ENCODE results near the gene TMUB2. TPM values are rescaled to one million over a fixed set of nuclear protein-coding genes. Genes with fewer than 3 reads are reported as not detected.

Gene TMUB2
- total RNA-seq, result 27.5 and 31.3 TPM in 2 replicates

DNA sequence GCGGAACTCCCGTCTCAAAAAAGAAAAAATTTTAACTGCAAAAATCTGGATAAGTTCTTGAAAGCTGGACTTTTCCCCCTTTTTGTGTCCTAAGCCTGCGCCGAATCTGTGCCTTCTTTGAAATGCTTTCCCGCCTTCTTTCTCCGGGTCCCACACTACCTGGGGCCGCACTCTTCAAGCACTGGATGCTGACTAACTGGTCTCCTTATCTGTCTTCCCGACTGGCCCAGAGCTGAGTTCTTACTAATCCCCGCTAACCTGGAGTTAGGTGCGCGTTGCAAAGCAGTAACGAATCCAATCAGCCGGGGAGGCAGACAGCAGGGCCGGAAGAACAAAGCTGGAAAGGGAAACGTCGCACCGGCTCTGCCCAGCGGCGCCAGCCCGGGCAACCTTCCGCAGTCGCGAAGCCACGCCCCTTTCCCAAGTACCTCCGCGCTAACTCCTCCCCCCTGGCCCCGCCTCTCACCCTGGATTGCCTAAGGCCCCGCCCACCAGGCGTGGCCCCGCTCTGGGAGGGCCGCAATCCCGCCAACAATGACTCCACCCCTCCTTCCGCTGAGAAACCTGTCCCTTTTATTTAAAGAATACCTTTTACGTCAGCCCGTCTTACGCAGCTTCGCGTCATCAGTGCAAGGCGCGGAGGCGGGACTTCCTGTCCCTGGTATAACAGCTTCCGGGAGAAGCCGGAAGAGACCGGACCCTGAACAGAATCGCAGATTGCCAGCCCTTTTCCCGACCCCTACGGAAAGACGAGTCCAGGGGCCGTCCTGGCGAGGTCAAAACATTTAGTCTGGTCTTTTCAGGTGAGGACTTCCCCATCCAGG, at the start of gene TMUB2:
Gene TMUB2, plus strand, starts transcription at position 666 of the 824 bp plus-strand sequence. CDS start 737 bp downstream, outside the sequence.

DNA sequence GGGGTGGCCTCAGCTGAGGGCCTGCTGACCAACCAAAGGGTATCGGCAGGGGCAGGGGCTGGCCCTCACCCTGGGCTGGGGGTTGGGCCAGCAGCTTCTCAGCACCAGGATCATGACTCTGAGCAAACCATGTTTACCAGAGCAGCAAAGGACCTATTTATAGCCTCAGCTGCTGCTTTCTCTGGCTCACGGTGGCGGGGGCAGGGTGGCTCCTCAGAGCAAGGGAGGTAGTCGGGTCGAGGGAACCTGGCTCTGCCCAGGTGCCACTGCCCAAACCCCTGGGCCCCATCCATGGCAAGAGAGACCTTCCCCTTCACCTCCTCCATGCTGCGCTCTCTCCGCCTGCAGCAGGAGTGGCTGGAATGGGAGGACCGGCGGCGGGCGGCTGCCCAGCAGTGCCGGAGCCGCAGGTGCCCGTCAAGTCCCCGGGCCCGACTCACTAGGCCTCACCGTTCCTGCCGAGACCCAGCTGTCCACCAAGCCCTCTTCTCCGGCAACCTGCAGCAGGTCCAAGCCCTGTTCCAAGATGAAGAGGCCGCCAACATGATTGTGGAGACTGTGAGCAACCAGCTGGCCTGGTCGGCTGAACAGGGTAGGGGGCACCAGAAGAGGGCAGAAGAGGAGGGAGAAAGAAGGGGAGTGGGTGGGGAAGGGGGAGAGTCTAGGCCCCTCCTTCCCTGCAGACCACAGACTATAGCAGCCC, 16.1 kb upstream of the TMUB2 start, which contains the start of gene ASB16:
Gene ASB16, plus strand, starts transcription at position 206 of the 703 bp plus-strand sequence. Its CDS starts 86 bp downstream, at position 292.

DNA sequence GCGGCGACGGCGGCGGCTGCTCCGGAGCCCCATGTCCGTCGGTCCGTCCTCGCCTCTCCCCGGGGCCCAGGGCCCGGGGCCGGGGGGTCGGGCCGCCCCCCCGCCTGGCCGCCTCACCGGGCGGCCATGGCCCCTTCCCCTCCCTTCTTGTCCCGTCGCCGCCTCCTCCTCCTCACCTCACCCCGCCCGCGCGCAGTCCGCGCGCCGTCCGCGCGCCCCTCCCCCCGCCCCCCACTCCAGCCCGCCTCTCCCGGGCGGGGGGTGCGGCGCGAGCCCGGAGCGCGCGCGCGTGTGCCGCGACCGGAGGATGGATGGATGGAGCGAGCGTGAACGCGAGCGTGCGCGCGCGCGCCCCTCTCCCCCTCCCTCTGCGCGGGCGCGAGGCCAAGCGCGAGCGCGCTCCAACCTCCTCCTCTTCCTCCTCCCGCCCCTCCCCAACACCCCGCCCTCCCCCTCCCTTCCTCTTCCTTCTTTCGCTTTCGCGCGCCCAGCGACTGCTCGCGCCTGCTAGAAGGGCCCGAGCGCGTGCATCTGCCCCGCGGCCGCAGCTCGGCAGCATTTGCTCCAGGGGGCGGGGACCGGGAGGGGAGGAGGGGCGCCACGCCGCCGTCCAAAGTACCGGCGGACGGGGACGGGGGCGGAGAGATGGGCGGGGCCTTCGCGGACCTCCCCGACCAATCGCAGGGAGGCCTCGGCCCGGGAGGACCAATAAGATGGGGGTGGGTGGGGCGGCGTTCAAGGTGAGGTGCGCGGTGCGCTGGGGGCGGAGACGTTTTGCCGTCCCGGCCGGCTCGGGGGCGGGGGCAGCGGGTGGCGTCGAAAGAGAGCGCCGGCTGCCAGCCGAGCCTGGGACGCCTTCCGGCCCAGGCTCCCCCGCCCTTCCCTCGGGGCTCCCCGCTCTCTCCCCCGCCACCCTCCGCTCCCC, 13.0 kb downstream of the TMUB2 start, which contains the start of gene ATXN7L3:
Gene ATXN7L3, minus strand, starts transcription at position 332 of the 925 bp plus-strand sequence. CDS start 1,814 bp downstream, outside the sequence.

DNA sequence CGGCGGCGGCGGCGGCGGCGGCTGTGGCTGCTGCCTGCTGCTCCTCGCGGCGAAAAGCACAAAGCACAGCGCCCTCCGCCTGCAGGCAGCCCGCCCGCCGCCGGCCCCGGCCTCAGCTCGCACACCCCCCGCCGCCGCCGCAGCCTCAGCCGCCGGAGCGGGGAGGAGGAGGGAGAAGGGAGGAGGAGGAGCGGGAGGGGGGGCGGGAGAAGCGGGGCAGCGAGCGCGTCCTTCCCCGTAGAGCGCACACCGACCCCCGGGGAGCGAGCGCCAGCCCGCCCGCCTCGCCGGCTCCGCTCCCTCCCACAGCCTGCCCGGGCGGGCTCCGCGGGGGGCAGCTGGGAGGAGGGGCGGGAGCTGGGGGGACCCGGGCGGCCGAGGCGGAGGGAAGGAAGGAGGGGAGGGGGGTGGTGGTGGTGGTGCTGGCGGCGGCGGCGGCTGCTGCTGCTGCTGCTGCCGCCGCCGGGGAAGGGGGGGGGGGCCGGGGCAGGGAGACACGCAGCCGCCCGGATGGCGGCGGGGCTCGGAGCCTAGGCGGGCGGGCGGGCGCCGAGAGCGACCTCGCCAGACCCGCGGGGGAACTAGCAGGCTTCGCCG, 32.9 kb downstream of the TMUB2 start, which contains the start of gene UBTF:
Gene UBTF, minus strand, starts transcription at position 60 of the 597 bp plus-strand sequence. CDS start 1,446 bp downstream, outside the sequence.

Small RNA genes within 50 kb of the gene (small RNA-seq; reads per million reads assigned to genes)
- gene MIR6782 (ENCODE audit: low replicate concordance), result not detected

Other genes starting within 250 kb of the TMUB2 start
- gene PPY, start 244.5 kb upstream of the TMUB2 start, total RNA-seq, result not detected in 2 replicates
- not detected in 2 replicates for gene PYY, start 233.0 kb upstream of the TMUB2 start, total RNA-seq
- gene NAGS, start 182.3 kb upstream of the TMUB2 start, total RNA-seq, result 0.66 and 1.4 TPM in 2 replicates
- 41.5 and 70.2 TPM in 2 replicates for gene TMEM101, start 172.0 kb upstream of the TMUB2 start, total RNA-seq
- 40.5 and 82.8 TPM in 2 replicates for gene LSM12, start 120.3 kb upstream of the TMUB2 start, total RNA-seq
- gene G6PC3, start 116.2 kb upstream of the TMUB2 start, total RNA-seq, result 32.8 and 33.7 TPM in 2 replicates
- 58.9 and 66.4 TPM in 2 replicates for gene HDAC5, start 63.3 kb upstream of the TMUB2 start, total RNA-seq
- 0.66 and 12.2 TPM in 2 replicates for gene HROB, start 45.0 kb upstream of the TMUB2 start, total RNA-seq
- 0.88 TPM in 1 of 2 replicates, not detected in the other for gene ASB16, start 16.3 kb upstream of the TMUB2 start, total RNA-seq
- gene ATXN7L3, start 12.9 kb downstream of the TMUB2 start, total RNA-seq, result 43.5 and 65.1 TPM in 2 replicates
- gene UBTF, start 32.7 kb downstream of the TMUB2 start, total RNA-seq, result 48.4 and 49.2 TPM in 2 replicates
- gene SLC4A1, start 81.2 kb downstream of the TMUB2 start, total RNA-seq, result not detected in 2 replicates
- 0.22 TPM in 1 of 2 replicates, not detected in the other for gene RUNDC3A, start 121.6 kb downstream of the TMUB2 start, total RNA-seq
- gene SLC25A39, start 137.9 kb downstream of the TMUB2 start, total RNA-seq, result 88.2 and 89.6 TPM in 2 replicates
- 170 and 678 TPM in 2 replicates for gene GRN, start 158.3 kb downstream of the TMUB2 start, total RNA-seq
- 2.2 and 3.4 TPM in 2 replicates for gene FAM171A2, start 176.9 kb downstream of the TMUB2 start, total RNA-seq
- gene ITGA2B, start 202.7 kb downstream of the TMUB2 start, total RNA-seq, result under 0.01 and 0.66 TPM in 2 replicates